Measurements from ENCODE around the gene PNMA5.

PNMA5 gene

GRCh38 chrX:152958524-152959465 lies 35.1 kb downstream of the PNMA5 start:
- DNase-seq = peak; percentile 76

DNA sequence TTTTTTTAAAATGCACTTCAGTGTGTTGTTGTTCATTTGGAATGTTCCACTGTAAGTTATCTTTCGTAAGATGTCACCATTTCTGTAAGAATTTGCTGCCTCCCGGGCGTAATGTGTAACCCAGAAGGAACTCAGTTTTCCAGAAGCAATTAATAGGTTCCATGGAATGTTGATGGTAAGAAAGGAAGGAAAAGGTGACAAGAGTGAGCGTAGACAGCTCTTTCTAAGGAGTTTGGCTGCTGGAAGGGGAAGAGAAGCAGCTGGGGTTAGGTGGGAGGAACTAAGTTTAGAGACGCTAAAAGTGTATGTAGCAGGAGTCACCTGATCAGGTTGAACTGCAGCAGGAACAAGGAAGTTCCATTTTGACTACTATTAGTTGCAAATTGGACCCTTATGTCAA lies 35.9 kb downstream of the PNMA5 start:
- no peak for DNase-seq

DNA sequence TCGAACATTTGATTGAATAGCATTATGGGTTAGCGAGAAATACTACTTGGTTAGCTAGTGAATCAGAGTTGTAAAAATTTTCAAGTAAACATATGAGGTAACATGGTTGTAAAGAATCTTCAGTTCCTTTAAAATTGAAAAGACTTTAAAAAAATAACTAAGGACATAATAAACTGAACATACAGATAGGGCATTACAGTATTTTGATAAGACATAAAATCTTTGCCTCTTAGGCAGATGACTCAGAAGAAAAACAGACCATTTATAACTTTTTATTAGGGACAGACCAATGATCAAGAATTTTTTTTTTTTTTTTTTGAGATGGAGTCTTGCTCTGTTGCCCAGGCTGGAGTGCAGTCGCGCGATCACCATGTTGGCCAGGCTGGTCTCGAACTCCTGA lies 43.1 kb downstream of the PNMA5 start:
- DNase-seq = no peak

DNA sequence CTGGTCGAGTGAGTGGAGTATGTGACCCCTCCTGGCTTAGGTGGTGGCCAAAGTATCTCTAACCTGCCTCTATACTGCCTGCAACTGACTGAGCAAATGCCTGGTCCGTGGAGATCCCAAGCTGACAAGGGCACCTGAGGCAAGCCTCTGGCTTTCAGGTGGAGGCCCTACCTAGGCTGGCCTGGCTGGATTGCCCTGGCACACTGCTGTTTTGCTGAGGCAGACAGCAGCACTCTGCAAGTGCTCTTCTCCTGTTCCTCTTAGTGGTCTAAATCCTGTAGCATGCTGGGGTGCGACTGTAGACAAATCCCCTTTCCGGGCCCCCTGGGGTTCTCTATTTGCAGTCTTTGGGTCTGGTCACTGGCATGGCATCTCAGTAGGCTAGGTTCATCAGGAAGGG lies 44.8 kb downstream of the PNMA5 start:
- DNase-seq = no peak

DNA sequence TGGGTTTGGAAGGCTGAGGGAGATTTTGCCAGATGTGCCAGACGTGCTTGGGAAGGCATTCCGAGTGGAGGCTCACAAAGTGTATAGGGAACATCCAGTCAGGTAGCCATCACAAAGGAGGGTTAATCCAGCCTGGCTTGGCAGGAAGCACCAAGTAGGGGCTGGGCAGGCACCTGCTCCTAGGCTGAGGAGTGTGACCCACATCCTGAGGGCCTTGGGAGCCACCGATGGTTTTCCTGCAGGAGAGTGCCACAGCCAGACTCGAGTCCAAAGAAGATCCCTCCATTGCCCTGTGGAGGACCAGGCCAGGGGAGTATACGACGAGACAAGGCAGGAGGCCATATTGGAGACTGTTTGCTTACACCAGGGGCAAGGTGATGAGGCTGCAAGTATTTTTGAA lies 47.2 kb downstream of the PNMA5 start:
- no peak for DNase-seq

DNA sequence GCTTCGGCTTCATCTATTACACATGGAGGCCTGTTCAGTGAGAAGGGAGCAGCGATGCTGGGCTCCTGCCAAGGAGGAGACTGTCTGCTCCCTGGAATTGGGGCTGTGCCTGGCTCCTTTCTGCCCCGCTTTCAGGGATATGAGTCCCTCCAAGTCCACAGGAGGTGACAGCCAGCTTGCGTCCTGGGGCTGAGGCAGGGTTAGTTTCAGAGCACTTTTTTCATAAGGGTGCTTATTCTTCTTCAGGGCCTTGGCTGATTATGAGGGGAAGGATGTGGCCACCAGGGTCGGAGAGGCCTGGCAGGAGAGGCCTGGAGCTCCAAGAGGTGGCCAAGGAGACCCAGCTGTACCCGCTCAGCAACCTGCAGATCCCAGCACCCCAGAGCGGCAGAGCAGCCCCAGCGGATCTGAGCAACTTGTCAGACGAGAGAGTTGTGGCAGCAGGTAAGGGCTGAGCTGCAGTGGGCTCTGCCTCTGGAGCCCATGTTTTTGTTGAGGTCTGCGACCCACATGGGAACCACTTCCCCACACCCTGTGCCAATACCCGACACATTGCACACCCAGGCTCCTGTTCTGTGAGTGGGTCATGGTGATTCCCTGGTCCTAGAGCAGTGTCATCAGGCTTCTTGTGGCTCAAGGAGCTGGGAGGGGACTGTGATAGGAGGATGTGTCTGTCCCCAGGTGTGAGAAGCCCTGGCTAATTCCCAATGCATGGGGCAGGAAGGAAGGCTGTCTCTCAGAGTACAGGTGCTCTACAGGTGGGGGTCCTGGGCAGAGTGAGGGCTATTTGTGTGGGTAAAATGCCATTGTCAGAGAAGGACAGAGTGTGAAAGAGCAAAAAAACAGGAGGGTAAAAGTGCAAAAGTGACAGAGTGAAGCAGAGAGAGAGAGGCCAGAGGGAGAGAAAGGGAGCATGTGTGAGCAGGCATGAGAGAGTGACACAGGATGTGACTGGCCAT lies 48.6 kb downstream of the PNMA5 start:
- no peak for DNase-seq

DNA sequence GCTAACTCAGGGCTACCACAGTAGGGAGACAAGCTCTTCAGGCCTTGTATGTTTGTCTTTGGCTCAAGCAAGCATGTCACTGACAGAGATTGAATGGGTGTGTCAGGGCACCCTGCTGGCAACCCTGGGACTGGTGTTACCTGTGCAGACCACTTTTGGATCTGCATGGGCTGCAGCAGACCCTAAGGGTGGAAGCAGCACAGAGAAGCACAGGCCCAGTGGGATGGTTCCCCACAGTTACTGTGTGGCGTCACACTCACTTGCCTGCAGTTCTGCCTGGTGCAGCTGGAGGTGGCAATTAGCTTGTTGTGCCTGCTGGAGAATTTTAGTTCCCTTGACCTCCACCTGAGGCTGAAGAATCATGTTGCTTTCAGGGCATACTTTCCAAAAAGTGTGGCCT lies 50.1 kb downstream of the PNMA5 start:
- DNase-seq = no peak

DNA sequence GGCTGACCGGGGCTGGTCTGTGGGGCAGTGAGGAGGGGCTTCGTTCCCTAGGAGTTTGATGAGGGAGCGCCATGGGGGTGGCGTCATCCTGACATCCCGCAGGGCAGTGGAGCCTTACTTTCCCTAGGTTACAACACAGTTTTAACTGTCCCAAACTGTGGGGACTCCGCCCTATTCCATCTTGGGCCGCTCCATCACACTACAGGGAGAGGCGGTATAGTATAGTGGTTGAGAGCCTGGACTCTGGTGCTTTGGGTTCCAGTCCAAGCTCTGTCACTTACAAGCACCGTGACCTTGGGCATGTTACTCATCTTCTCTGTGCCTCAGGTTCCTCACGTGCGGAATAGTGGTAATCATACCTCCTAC lies 51.9 kb downstream of the PNMA5 start:
- DNase-seq = no peak

DNA sequence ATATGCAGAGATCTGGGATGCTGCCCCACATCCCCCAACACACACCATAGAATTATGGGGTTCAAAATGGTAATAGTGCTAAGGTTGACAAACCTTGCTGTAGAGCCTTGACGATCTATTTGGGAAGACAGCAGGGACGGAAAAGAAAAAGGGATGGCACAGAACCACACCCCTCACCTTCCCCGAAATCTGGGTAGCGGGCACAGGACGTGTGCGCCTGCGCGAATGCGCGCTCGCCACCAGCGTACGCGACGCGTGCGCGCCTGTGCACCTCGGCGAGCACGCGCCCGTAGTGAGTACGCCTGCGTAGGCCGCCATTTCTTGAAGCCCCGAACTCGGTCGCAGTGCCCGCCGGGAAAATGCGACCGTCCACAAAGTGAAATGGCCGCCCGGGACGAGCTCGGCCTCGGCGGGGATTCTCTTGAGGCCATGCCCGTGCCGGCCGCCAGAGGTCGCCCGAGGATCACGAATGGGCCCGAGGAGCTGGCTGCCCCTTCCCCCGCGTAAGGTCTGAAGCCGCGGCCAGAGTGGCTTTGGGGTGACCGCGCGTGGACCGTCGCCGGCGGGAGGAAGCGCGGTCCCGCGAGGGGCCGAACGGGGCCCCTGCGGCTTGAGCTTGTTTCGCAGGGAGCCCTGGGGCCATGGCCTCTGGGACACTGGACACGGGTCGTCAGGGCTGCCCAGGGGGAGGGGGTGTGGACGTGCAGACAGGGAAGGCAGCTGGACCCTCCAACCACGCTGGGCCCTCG lies 52.4 kb downstream of the PNMA5 start:
- peak; percentile 88 for DNase-seq

Measured in NCI-H2171 (cell line).